GM12873 (cell line): ENCODE results near the gene CLPTM1L.

Source experiments
- TF ChIP-seq, protein P1 (sequence below): IDR thresholded peaks from 2 replicates; pipeline ENCODE4 v1.5.1; 2012; ENCODE audit warnings: low read depth, mild to moderate bottlenecking, moderate library complexity, low read length, control low read depth; ENCODE audit not compliant: insufficient read depth; ENCODE audit errors: missing control alignments

CLPTM1L gene

DNA sequence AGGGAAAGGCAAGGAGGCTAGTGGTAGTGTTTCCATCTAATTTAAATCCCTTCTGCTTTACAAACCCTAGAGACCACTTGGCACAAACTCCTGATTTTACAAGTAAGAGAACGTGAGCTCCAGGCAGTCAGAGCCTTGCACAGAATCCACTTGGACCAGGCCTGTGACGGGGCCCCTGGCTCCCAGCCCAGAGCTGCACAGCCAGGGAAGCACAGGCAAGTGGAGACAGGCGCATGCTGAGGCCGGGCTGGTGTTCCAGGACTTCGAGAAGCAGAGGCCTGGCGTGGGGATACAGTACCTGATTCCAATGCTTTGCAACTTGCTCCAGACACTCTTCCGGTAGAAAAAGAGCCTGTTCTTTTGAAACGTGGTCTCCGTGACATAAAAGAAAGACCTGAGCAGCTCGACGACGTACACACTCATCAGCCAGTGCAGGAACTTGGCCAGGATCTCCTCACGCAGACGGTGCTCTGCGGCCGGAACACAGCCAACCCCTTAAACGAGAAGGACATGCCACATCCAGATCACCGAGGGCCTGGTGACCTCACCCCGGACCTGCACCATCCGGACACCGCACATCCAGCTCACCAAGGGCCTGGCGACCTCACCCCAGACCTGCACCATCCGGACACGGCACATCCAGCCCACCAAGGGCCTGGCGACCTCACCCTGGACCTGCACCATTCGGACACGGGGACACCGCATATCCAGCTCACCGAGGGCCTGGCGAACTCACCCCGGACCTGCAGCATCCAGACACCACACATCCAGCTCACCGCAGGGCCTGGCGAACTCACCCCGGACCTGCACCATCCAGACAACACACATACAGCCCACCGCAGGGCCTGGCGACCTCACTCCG lies 62.5 kb downstream of the CLPTM1L start:
- TF ChIP-seq, protein P1, sequence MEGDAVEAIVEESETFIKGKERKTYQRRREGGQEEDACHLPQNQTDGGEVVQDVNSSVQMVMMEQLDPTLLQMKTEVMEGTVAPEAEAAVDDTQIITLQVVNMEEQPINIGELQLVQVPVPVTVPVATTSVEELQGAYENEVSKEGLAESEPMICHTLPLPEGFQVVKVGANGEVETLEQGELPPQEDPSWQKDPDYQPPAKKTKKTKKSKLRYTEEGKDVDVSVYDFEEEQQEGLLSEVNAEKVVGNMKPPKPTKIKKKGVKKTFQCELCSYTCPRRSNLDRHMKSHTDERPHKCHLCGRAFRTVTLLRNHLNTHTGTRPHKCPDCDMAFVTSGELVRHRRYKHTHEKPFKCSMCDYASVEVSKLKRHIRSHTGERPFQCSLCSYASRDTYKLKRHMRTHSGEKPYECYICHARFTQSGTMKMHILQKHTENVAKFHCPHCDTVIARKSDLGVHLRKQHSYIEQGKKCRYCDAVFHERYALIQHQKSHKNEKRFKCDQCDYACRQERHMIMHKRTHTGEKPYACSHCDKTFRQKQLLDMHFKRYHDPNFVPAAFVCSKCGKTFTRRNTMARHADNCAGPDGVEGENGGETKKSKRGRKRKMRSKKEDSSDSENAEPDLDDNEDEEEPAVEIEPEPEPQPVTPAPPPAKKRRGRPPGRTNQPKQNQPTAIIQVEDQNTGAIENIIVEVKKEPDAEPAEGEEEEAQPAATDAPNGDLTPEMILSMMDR, result no peak

DNA sequence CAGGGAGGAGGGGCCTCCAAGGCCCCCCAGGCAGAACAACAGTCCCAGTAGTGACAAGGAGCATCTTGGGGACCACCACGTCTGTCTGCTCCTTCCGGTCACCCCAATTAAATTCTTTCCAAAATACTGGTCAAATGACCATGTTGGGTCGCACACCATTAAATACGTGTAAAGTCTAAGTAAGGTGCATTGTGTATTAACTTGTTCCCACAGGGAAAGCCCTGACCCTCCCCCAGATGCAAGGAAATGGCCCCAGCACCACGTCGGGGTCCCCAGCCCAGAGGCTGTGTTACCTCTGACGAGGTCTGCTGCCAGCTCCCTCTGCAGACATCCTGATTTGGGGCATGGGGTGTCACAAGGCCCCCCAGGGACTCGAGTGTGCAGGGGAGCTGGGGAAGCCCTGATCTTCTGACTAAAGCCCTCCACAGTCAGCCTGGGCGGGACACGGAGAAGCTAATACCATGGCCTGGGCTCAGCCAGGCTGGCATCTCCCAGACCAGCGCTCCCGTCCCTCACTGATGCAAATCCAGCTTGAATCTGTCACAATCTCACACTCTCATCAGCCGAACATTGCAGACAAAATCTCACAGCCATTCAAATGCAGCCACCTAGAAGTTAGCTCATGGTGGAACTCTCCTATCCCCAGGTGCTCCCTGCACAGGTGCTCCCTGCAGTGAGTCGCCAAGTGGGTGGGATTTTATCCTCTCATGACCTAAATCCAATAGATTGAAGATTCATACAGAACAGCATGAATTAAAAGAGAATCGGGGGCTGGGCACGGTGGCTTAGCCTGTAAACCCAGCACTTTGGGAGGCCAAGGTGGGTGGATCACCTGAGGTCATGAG lies 63.6 kb downstream of the CLPTM1L start:
- TF ChIP-seq, protein P1, result no peak

DNA sequence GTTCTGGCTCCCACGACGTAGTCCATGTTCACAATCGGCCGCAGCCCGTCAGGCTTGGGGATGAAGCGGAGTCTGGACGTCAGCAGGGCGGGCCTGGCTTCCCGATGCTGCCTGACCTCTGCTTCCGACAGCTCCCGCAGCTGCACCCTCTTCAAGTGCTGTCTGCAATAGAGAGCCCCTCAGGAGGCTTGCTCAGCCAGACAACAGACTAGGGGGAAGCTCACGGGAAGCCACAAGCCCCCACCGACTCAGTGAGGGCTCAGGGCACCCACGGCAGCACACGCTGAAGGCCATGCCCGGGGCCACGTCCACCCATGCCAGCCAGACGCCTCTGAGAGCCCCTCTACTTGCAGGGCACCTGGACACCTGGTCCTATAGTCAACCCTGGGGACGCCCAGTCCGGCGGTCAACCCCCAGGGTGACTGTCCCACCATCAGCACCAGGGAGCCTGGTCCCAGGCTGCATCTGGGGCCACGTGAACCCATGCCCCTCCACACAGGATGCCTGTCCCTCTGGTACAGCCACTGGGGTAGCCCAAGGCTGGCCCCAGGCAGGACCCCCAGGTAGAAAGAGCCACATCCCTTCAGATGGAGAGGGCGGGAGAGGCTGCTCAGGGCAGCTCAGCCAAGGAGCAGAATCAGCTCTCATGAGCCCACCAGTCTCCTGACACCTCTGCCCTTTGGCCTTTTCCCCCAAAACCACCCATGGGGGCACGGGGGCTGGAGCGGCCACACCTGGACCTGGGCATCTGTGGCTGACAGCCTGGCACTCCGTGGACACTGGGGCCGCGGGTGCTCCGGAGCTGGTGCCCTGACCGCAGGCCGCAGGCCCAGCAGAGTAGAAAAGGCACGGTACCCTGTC lies 64.5 kb downstream of the CLPTM1L start:
- TF ChIP-seq, protein P1, result no peak

DNA sequence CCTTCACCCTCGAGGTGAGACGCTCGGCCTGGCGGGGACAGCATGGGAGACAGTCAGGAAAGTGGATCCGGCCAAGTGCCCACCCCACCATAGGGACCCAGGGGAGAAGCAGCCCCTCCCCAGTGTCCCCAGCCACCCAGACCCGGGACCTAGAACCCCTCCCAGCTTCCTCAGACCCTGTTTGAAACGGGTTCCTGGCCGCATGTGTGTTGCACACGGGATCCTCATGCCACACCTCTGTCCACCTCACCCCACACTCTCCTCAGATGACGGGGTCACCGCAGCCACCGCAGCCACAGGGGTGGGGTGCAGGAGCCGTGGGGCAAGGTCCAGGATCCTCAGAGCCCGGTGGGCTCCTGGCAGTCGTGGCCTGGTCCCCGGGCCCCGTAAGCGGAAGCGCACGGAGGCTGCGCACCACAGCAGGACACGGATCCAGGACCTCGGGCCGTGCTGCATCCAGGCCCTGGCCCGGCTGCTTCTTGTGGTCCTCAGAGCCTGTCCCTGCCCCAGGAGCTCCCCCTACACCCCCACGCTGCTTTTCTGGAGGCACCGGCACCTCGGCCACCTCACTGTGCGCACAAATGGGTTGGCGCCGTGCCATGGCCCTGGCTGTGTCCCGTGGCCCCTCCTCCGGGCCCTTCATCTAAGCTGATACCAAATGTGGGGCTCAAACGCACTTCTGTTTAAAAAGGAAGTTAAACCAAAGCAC lies 65.3 kb downstream of the CLPTM1L start:
- TF ChIP-seq, protein P1, result no peak

DNA sequence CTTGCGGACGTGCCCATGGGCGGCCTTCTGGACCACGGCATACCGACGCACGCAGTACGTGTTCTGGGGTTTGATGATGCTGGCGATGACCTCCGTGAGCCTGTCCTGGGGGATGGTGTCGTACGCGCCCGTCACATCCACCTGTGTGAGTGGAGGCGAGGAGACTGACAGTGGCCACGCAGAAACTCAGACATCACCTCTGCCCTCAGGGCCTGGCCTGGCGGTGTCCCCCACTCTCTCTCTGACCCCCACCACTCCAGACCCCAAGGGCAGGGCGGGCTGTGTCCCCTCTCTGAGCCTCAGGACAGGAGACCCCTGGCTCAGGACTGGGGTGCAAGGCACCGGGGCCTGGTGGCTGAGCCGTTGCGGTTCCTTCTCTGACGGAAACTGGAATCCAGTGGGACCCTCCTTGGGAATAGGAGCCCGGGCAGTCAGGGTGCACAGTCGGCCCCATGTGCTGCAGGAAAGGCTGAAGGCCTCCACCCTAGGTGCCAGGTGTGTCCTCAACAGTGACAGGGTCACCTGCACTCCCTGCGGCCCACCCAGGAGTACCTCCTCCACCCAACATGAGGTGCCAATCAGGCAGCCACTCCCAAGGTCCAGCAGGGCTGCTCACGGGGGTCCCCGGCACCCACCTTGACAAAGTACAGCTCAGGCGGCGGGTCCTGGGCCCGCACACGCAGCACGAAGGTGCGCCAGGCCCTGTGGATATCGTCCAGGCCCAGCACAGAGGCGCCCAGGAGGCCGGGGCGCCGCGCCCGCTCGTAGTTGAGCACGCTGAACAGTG lies 66.0 kb downstream of the CLPTM1L start:
- TF ChIP-seq, protein P1, result no peak

DNA sequence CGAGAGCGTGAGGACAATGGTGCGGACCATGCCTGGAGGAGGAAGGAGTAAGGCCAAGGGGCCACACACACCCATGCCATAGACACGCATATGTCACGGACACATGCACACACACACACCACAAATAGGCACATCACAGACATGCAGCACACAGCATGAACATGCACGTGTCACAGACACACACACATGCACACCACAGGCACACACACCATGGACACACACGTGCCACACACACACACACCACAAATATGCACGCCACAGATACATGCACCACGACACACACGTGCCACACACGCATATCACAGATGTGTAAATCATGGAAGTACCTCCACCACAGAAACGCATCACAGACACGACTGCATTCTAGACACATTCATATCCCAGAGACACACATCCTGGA lies 66.7 kb downstream of the CLPTM1L start:
- TF ChIP-seq, protein P1, result no peak
